Measurements from ENCODE around the gene AGXT.

- no peak for TF ChIP-seq CTCF (IDR thresholded peaks at IDR 0.05)
- no peak for TF ChIP-seq POLR2A (IDR thresholded peaks at IDR 0.05)
- no peak for TF ChIP-seq POLR2AphosphoS5 (IDR thresholded peaks at IDR 0.05)
Observed at GRCh38 chr2:240906911-240907590, 38.4 kb downstream of the AGXT start.
